ENCODE results near the gene FBXO31. TPM values are rescaled to one million over a fixed set of nuclear protein-coding genes. Genes with fewer than 3 reads are reported as not detected.

The FBXO31 gene
- total RNA-seq, 1 donor from 2014 or later: 29.9 TPM

DNA sequence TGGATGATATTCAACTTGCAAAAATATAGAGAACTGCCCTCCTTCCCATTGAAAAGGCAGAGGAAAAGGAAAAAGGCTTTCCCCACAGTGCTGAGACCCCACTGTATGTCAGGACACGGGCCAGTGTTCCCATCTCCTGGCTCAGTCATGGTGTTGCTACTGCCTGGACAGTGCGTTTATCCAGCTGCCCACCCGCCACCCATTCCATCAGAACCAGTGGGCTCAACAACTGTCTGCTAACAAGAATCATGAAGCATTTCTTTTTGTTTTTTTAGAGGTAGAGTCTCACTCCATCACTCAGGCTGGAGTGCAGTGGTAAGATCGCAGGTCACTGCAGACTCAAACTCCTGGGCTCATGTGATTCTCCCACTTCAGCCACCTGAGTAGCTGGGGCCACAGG lies 11.3 kb downstream of the FBXO31 start:
- ATAC-seq (no peak), DNase-seq (no peak)
- H3K4me1 ChIP-seq: peaks cover 11% of the 10 kb centered on the region
- no peak overlapping the region for H3K4me3 ChIP-seq
- no peaks in the 10 kb centered on the region for H3K9me3 ChIP-seq
- H3K27me3 ChIP-seq: no peaks in the 10 kb centered on the region
- H3K36me3 ChIP-seq: no peaks in the 10 kb centered on the region
- TF ChIP-seq, protein P1, sequence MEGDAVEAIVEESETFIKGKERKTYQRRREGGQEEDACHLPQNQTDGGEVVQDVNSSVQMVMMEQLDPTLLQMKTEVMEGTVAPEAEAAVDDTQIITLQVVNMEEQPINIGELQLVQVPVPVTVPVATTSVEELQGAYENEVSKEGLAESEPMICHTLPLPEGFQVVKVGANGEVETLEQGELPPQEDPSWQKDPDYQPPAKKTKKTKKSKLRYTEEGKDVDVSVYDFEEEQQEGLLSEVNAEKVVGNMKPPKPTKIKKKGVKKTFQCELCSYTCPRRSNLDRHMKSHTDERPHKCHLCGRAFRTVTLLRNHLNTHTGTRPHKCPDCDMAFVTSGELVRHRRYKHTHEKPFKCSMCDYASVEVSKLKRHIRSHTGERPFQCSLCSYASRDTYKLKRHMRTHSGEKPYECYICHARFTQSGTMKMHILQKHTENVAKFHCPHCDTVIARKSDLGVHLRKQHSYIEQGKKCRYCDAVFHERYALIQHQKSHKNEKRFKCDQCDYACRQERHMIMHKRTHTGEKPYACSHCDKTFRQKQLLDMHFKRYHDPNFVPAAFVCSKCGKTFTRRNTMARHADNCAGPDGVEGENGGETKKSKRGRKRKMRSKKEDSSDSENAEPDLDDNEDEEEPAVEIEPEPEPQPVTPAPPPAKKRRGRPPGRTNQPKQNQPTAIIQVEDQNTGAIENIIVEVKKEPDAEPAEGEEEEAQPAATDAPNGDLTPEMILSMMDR (IDR thresholded peaks at IDR 0.05): no peak
- intact Hi-C loops (cut with DNase I): no loop called here
- no peak overlapping the region for H3K27ac ChIP-seq

DNA sequence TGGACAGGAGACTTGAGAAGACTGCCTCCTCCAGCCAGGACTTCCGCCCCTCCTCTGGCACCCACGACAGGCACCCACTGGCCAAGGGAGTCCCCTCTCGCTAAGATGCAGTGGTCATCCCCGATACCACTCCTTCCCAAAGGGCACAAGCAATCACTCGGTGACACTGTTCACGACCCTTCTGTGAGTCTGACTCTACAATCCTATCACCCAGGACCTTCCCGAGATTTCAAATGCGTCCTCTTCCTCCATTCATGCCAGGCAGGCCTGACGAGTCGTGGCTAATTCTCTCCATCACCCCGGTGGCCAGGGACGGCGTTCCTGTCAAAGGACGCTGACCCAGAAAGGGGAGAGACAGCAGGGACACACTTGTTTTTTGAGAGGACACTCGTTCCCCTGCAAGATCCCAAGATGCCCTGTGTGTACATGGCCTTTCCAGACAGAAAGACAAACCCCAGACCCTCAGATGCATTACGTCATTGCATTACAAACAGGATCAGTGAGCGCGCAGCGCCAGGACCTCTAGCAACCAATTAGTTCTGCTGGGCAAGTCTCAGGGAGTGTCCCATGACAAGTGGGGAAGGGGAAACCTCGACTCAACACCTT lies 12.2 kb downstream of the FBXO31 start:
- H3K9me3 ChIP-seq: no peaks in the 10 kb centered on the region
- no peak for ATAC-seq
- H3K4me3 ChIP-seq: no peak overlapping the region
- DNase-seq: no peak
- TF ChIP-seq, protein P1 (IDR thresholded peaks at IDR 0.05): no peak
- intact Hi-C loops (cut with DNase I): no loop called here
- H3K27ac ChIP-seq: no peak overlapping the region
- no peaks in the 10 kb centered on the region for H3K27me3 ChIP-seq
- H3K36me3 ChIP-seq: no peaks in the 10 kb centered on the region
- H3K4me1 ChIP-seq: peaks cover 11% of the 10 kb centered on the region

DNA sequence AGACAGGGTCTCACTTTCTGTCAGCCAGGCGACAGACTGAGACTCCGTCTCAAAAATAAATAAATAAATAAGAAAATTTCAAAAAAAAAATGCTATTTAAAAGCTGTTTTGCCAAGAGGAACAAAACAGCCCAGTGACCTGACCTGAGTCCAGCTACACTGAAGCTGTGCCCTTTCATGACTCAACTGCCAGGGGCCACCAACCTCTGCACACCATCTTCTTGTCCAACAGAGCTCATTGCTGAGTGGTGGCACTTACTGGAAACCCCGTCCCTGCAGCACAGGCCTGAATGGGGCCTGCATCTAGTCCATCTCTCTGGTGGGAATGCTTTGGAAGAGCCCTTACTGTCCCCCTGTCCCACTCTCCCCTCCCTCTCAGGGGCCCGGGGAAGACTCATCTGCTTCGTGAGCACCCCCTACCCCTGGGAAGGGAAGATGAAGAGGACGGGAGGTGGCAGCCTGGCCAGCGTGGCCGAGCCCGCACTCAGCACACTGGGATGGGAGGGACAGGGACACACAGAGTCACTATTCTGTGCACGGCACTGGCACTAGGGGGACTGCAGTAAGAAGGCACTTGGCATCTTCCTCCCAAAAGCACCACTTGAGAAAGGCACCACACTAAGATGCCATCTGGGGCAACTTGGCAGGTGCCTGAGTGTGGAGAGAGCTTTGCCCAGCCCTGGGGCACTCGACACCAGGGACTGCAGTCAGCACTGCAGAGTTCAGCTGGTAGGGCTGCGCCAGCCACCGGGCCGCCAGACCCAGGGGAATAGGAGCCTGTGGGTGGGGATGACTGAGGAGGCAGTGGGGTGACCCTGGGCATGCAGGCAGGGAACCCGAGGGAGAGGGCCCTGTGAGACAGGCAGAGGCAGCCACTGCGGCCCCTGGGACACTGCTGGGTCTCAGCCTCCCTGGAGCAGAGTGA lies 13.5 kb downstream of the FBXO31 start:
- Histone ChIP-seq H3K36me3 (no peaks in the 10 kb centered on the region), H3K9me3 (no peaks in the 10 kb centered on the region), H3K4me3 (no peak overlapping the region), H3K27me3 (no peaks in the 10 kb centered on the region), H3K27ac (no peak overlapping the region), H3K4me1 (peaks cover 9% of the 10 kb centered on the region)
- ATAC-seq (peak; percentile 44), DNase-seq (no peak)
- TF ChIP-seq, protein P1 (IDR thresholded peaks at IDR 0.05): no peak
- intact Hi-C loops (cut with DNase I): no loop called here

DNA sequence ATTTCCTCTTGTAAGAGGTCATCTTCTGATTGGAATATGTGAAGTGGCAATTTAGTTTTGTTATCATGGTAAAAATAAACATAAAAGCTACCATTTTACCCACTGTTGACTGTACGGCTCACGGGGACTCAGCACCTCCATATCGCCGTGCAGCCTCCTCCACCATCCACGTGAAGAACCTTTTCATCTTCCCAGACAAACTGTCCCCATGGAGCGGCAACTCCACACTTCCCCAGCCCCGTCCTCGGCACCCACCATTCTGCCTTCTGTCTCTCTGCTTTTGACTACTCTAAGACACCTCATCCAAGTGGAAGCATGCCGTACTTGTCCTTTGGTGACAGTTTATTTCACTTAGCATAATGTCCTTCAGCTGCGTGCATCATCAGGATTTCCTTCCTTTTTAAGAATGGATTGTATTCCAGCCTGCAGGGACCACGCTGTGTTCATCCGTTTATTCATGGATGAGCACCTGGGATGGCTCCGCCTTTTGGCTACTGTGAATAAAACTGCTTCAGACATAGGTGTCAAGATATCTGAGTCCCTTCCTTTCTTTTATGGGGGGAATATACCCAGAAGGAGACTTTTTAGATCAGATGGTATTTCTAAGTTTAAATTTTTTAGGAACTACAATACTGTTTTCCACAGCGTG lies 14.3 kb downstream of the FBXO31 start:
- Histone ChIP-seq H3K27ac (no peak overlapping the region), H3K36me3 (no peaks in the 10 kb centered on the region), H3K4me1 (peaks cover 14% of the 10 kb centered on the region), H3K4me3 (no peak overlapping the region), H3K27me3 (no peaks in the 10 kb centered on the region), H3K9me3 (no peaks in the 10 kb centered on the region)
- ATAC-seq (no peak), DNase-seq (no peak)
- TF ChIP-seq, protein P1 (IDR thresholded peaks at IDR 0.05): no peak
- intact Hi-C loops (cut with DNase I): no loop called here

DNA sequence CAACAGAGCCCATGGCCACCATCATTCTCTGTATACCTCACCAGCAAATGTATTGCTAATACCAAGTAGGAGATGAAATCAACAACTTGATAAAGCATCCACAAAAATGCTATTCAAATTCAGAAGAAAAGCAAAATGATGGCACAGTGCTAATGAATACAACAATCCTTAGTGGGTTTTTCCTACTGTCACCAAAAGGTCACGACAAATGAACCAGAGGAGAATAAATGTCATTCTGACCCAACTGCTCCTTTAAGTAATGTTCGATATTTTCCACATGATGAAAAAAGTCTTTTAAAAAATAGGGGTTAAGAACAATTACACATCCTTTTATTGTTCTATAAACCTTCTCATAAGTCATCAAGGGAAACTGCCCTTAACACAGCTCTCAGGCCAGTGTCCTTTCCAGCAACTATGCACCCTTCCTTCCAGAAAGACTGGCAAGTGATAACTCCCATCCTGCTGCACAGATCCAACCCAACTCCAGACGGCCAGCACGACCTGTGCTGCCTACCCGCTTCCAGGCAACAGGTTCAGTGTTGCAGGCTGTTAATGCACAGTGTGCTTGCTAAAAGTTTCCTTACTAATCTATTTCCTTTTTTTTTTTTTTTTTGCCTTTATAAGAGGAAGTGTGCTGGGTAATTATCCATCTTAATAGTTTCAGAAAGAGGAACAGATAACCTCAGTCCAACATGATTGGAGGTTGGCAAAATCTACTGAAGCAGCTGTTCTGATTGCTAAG lies 15.4 kb downstream of the FBXO31 start:
- H3K9me3 ChIP-seq: no peaks in the 10 kb centered on the region
- H3K27ac ChIP-seq: no peak overlapping the region
- intact Hi-C loops (cut with DNase I): no loop called here
- H3K4me3 ChIP-seq: no peak overlapping the region
- ATAC-seq (peak; percentile 13), DNase-seq (no peak)
- H3K27me3 ChIP-seq: no peaks in the 10 kb centered on the region
- no peaks in the 10 kb centered on the region for H3K36me3 ChIP-seq
- peaks cover 22% of the 10 kb centered on the region for H3K4me1 ChIP-seq
- TF ChIP-seq, protein P1 (IDR thresholded peaks at IDR 0.05): no peak

Measured in upper lobe of right lung (tissue), 1 donor.